ENCODE results near the gene TOP3A.

TOP3A gene

GRCh38 chr17:18226284-18226945 lies 88.4 kb downstream of the TOP3A start:
- peaks cover 4 to 16% of the 10 kb centered on the region in 2 donors for H3K4me1 ChIP-seq (ENCODE audit: control insufficient read depth in 1 of 2, insufficient read depth in 2 of 2, low read length in 2 of 2)
- no peaks in the 10 kb centered on the region for H3K9me3 ChIP-seq (ENCODE audit: control insufficient read depth in 1 of 2, low read length in 2 of 2)
- H3K27ac ChIP-seq (ENCODE audit: low read length) = no peak overlapping the region
- H3K27me3 ChIP-seq (ENCODE audit: low read depth, low read length) = no peaks in the 10 kb centered on the region
- H3K4me3 ChIP-seq (ENCODE audit: low read depth in 1 of 2, low read length in 2 of 2) = peak overlapping the region; percentile 77 to 88
- no peaks in the 10 kb centered on the region for H3K36me3 ChIP-seq (ENCODE audit: control insufficient read depth in 1 of 2, insufficient read depth in 2 of 2, low read length in 2 of 2)

- Histone ChIP-seq H3K36me3 (ENCODE audit: control insufficient read depth in 1 of 2, insufficient read depth in 2 of 2, low read length in 2 of 2) (no peaks in the 10 kb centered on the region), H3K27ac (ENCODE audit: low read length) (no peak overlapping the region), H3K9me3 (ENCODE audit: control insufficient read depth in 1 of 2, low read length in 2 of 2) (no peaks in the 10 kb centered on the region), H3K27me3 (ENCODE audit: low read depth, low read length) (no peaks in the 10 kb centered on the region), H3K4me1 (ENCODE audit: control insufficient read depth in 1 of 2, insufficient read depth in 2 of 2, low read length in 2 of 2) (peaks cover 4 to 16% of the 10 kb centered on the region in 2 donors), H3K4me3 (ENCODE audit: low read depth in 1 of 2, low read length in 2 of 2) (peak overlapping the region; percentile 77 to 88)
These were observed 89.0 kb downstream of the TOP3A start for GRCh38 chr17:18225642-18226283.

- Histone ChIP-seq H3K9me3 (ENCODE audit: control insufficient read depth in 1 of 2, low read length in 2 of 2) (no peaks in the 10 kb centered on the region), H3K27me3 (ENCODE audit: low read depth, low read length) (no peaks in the 10 kb centered on the region), H3K36me3 (ENCODE audit: control insufficient read depth in 1 of 2, insufficient read depth in 2 of 2, low read length in 2 of 2) (no peaks in the 10 kb centered on the region), H3K4me3 (ENCODE audit: low read depth in 1 of 2, low read length in 2 of 2) (peak within 1 kb of the TSS; percentile 77 to 88), H3K27ac (ENCODE audit: low read length) (peak within 1 kb of the TSS; percentile 47), H3K4me1 (ENCODE audit: control insufficient read depth in 1 of 2, insufficient read depth in 2 of 2, low read length in 2 of 2) (peaks cover 4 to 16% of the 10 kb centered on the region in 2 donors)
These were observed 89.6 kb downstream of the TOP3A start, which contains the start of gene LLGL1 for GRCh38 chr17:18225121-18225641. Gene LLGL1 (plus strand): TSS chr17:18225635. CDS start chr17:18225683, 48 bp downstream.

GRCh38 chr17:18224387-18225120 lies 90.2 kb downstream of the TOP3A start:
- H3K9me3 ChIP-seq (ENCODE audit: control insufficient read depth in 1 of 2, low read length in 2 of 2) = no peaks in the 10 kb centered on the region
- H3K36me3 ChIP-seq (ENCODE audit: control insufficient read depth in 1 of 2, insufficient read depth in 2 of 2, low read length in 2 of 2) = no peaks in the 10 kb centered on the region
- H3K4me3 ChIP-seq (ENCODE audit: low read depth in 1 of 2, low read length in 2 of 2) = peak overlapping the region; percentile 50 to 55
- H3K27me3 ChIP-seq (ENCODE audit: low read depth, low read length) = no peaks in the 10 kb centered on the region
- H3K27ac ChIP-seq (ENCODE audit: low read length) = peak overlapping the region; percentile 47
- H3K4me1 ChIP-seq (ENCODE audit: control insufficient read depth in 1 of 2, insufficient read depth in 2 of 2, low read length in 2 of 2) = peaks cover 4 to 16% of the 10 kb centered on the region in 2 donors

GRCh38 chr17:18224053-18224386 lies 90.8 kb downstream of the TOP3A start:
- H3K4me1 ChIP-seq (ENCODE audit: control insufficient read depth in 1 of 2, insufficient read depth in 2 of 2, low read length in 2 of 2) = peaks cover 7 to 19% of the 10 kb centered on the region in 2 donors
- no peaks in the 10 kb centered on the region for H3K27me3 ChIP-seq (ENCODE audit: low read depth, low read length)
- no peaks in the 10 kb centered on the region for H3K9me3 ChIP-seq (ENCODE audit: control insufficient read depth in 1 of 2, low read length in 2 of 2)
- H3K4me3 ChIP-seq (ENCODE audit: low read depth in 1 of 2, low read length in 2 of 2) = no peak overlapping the region
- H3K36me3 ChIP-seq (ENCODE audit: control insufficient read depth in 1 of 2, insufficient read depth in 2 of 2, low read length in 2 of 2) = no peaks in the 10 kb centered on the region
- H3K27ac ChIP-seq (ENCODE audit: low read length) = peak overlapping the region; percentile 47
